Aorta (tissue), 5 donors: ENCODE measurements around the gene CAMKK1. TPM values are rescaled to one million over a fixed set of nuclear protein-coding genes. Genes with fewer than 3 reads are reported as not detected.
"Not testable (repeated sequence)": the region's sequence is repeated elsewhere in the genome, so short reads cannot be mapped to it uniquely, and the experiment has no call there.

Experiments used
- ATAC-seq: fragments of 200-7000 bp; cut with Tn5 transposase; one replicate; pipeline ENCODE4 v1.9.1; 2022; ENCODE audit warnings: moderate library complexity; ENCODE audit not compliant: low FRiP score
- DNase-seq, 2 donors: peaks; one replicate each; pipeline ENCODE4 v3.0.0-alpha.2; 2020
- H3K27ac ChIP-seq, 2 donors: one replicate each; pipeline ENCODE4 v1.5.1; 2013; ENCODE audit warnings: low read length in 2 of 2, mild to moderate bottlenecking in 2 of 2, moderate library complexity in 2 of 2, control low read depth in 1 of 2, inconsistent platforms in 1 of 2, low read depth in 1 of 2
- H3K27me3 ChIP-seq, 2 donors: one replicate each; pipeline ENCODE4 v1.6.1; 2013; ENCODE audit warnings: control low read depth in 1 of 2, low read length in 1 of 2, mild to moderate bottlenecking in 1 of 2, moderate library complexity in 1 of 2; ENCODE audit not compliant: insufficient read depth in 2 of 2, control insufficient read depth in 1 of 2
- H3K36me3 ChIP-seq, 2 donors: one replicate each; pipeline ENCODE4 v1.6.1; 2013; ENCODE audit warnings: control low read depth in 1 of 2, low read length in 1 of 2, mild to moderate bottlenecking in 1 of 2; ENCODE audit not compliant: insufficient read depth in 2 of 2, control insufficient read depth in 1 of 2
- H3K4me1 ChIP-seq, 2 donors: one replicate each; pipeline ENCODE4 v1.6.1; 2013; ENCODE audit warnings: low read length in 2 of 2, control low read depth in 1 of 2, mild to moderate bottlenecking in 1 of 2, moderate library complexity in 1 of 2; ENCODE audit not compliant: insufficient read depth in 2 of 2, control insufficient read depth in 1 of 2
- H3K4me3 ChIP-seq, 2 donors: one replicate each; pipeline ENCODE4 v1.5.1; 2013; ENCODE audit warnings: low read length in 2 of 2, control low read depth in 1 of 2, mild to moderate bottlenecking in 1 of 2
- H3K9me3 ChIP-seq: one replicate; pipeline ENCODE4 v1.6.1; 2013; ENCODE audit warnings: mild to moderate bottlenecking, low read length; ENCODE audit not compliant: control insufficient read depth
- WGBS, 2 donors: extraction: QIAGEN DNeasy Blood & Tissue Kit; methylation state at CpG; one replicate each; pipeline ENCODE4 v1.1.7; 2013; 5-methylcytosine and 5-hydroxymethylcytosine counted together
- intact Hi-C, 2 donors: fragments of 100-400 bp; cut with DNase I; formaldehyde crosslinking; loops; one replicate each; pipeline versions ENCODE4 v1.14.2 to v1.15.0; 2022
- polyA plus RNA-seq, 2 donors: library from polyadenylated mRNA; stranded (reverse); fragments of 200-250 nt; gene quantifications; one replicate each; pipeline ENCODE4 v1.2.3, GENCODE V29; 2013
- total RNA-seq, 2 donors: library from RNA; stranded (reverse); fragmentation: NEBNext Ultra II Directional; extraction: Animal tissue kit (Norgen Biotek cat#: 25700); gene quantifications; one replicate each; pipeline ENCODE4 v1.2.1, GENCODE V29; 2021
- donor health status: healthy with polysubstance abuse.
- donor health status: Bipolar disorder and iron deficiency.
- donor health status: DM: no; HTN: no; CAD: no.
- donor health status: DM: no; HTN: no; CAD: no.
- donor health status: DM: yes; HTN: yes; CAD: no.

CAMKK1 gene
- total and polyA plus RNA-seq, 4 donors: 1.6 to 11.2 (median 4.6) TPM

DNA sequence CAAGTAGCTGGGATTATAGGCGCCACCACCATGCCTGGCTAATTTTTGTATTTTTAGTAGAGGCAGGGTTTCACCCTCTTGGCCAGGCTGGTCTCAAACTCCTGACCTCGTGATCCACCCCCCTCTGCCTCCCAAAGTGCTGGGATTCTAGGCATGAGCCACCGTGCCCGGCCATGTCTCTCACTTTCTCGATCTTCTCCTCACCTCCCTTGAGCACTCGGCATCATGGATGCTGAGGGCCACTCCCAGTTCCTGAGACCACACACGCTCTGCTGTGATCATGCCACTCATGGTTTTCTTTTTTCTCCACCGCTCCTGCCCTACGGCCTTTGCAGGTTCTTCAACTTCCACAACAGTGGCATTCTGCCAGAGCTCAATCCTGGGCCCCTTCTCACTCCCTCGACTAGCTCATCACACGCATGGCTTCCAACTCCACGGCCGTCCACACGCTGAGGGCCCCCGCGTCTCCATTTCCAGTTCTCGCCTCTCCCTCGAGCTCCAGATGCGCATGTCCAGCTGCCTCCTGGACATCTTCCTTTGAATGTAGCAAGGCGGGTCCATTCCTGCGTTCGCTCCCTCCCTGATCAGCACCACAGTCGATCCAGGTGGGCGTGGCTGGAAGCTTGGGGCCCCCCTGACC, 41.3 kb downstream of the CAMKK1 start:
- Histone ChIP-seq H3K4me1 (no peaks in the 10 kb centered on the region), H3K36me3 (no peaks in the 10 kb centered on the region), H3K27me3 (no peaks in the 10 kb centered on the region), H3K4me3 (no peak overlapping the region), H3K27ac (no peak overlapping the region), H3K9me3 (no peaks in the 10 kb centered on the region)
- DNase-seq (peak in 1 of 2 donors; percentile 55), ATAC-seq (no peak)
- intact Hi-C loops: no loop called here
- WGBS, 2 donors: 86 to 88% methylated on average over 24 of the region's 24 CpGs

DNA sequence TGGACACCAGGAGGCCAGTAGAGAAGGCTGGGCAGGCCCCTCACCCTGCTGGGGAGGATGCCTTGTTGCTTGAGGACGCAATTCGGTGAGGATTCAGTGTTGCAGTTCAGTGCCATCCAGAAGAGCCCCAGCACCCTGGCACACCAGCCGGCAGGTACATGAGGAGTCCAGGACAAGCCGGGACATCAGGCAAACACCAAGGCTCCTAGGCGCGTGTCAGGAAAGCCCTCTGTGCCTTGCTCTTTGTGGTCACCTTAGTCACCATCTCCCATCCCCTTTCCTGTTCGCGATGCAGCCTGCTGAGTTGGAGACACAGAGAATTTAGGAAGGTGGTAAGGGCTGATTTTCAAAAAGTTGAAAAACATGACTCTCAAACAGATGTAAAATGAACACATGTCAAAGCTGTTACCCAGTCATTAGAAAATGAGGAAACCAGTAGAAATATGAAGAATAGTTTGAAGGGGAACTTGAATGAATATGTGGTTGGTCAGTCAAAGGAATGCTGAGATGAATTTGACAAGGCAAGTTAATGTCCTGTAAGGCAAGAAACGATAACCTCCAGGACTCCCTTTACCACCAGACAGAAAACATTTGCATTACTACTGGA, 44.5 kb downstream of the CAMKK1 start:
- Histone ChIP-seq H3K4me3 (no peak overlapping the region), H3K27ac (no peak overlapping the region), H3K4me1 (no peaks in the 10 kb centered on the region), H3K36me3 (no peaks in the 10 kb centered on the region), H3K9me3 (no peaks in the 10 kb centered on the region), H3K27me3 (no peaks in the 10 kb centered on the region)
- 87 to 88% methylated on average over 9 of the region's 9 CpGs for WGBS, 2 donors
- DNase-seq (peak in 1 of 2 donors; percentile 25), ATAC-seq (no peak)
- intact Hi-C loops: loop anchor here in 1 of 2 donors (10.0 kb wide), 1 partner anchor 114 kb away; no protein-coding TSS in a partner anchor

DNA sequence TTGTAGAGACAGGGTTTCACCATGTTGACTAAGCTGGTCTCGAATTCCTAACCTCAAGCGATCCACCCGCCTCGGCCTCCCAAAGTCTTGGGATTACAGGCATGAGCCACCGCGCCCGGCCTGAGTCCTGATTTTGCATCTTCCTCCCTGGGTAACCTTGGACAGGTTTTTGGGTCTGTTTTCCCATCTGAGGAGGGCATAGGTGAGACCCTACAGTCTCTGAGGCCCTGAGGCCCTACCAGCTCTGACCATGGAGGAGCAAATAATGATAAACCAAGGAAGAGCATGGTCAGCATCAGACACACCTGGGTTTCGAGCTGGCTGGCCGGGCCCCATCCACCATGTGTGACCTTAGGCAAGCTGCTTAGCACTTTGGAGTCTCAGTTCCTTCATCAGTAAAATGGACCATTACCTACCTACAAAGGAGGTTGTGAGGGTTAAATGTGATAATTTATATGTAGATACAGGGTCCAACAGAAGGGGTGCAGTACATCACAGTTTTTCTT, 45.6 kb downstream of the CAMKK1 start:
- no peak overlapping the region for H3K27ac ChIP-seq
- WGBS, 2 donors: 90 to 95% methylated on average over 9 of the region's 9 CpGs
- H3K4me3 ChIP-seq: no peak overlapping the region
- H3K36me3 ChIP-seq: no peaks in the 10 kb centered on the region
- H3K27me3 ChIP-seq: no peaks in the 10 kb centered on the region
- peak in 1 of 2 donors; percentile 71 for DNase-seq
- intact Hi-C loops: loop anchor here in 1 of 2 donors (10.0 kb wide), 1 partner anchor 112 kb away; no protein-coding TSS in a partner anchor
- no peaks in the 10 kb centered on the region for H3K9me3 ChIP-seq
- H3K4me1 ChIP-seq: no peaks in the 10 kb centered on the region
- ATAC-seq: no peak

DNA sequence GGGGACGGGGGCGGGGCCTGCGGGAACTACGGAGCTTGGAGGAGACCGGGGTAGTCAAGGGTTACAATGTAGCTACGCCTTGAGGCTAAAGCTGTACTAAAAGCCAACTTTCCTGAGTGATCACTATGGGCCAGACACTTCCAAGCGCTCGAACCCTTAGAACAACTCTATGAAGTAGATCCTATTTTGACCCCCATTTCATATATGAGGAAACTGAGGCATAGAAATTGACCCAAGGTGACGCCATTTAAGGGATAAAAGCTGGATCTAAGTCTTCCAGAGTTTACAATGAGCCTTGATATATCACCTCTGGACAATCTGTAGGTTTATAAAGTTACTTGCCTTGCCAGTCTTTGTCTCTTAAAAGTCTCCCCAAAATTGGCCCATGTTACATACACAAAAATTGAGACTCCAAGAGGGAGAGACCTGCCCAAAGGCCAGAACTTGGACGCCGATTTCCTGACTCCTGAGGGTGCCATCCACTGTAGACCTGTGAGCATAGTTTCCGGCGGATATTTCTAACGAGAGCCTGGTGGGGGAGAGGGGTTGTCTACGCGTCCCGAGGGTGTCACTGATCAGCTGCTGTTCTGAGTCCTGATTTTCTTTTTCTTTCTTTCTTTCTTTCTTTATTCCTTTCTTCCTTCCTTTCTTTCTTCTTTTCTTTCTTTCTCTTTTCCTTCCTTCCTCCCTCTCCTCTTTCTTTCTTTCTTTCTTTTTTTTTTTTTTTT, 46.3 kb downstream of the CAMKK1 start:
- Histone ChIP-seq H3K27me3 (no peaks in the 10 kb centered on the region), H3K9me3 (no peaks in the 10 kb centered on the region), H3K36me3 (no peaks in the 10 kb centered on the region), H3K4me1 (no peaks in the 10 kb centered on the region), H3K4me3 (no peak overlapping the region), H3K27ac (no peak overlapping the region)
- no peak for ATAC-seq
- 45 to 46% methylated on average over 17 of the region's 17 CpGs for WGBS, 2 donors
- DNase-seq: peak in 1 of 2 donors; percentile 55
- intact Hi-C loops: loop anchor here in 1 of 2 donors (10.0 kb wide), 1 partner anchor 112 kb away; no protein-coding TSS in a partner anchor

DNA sequence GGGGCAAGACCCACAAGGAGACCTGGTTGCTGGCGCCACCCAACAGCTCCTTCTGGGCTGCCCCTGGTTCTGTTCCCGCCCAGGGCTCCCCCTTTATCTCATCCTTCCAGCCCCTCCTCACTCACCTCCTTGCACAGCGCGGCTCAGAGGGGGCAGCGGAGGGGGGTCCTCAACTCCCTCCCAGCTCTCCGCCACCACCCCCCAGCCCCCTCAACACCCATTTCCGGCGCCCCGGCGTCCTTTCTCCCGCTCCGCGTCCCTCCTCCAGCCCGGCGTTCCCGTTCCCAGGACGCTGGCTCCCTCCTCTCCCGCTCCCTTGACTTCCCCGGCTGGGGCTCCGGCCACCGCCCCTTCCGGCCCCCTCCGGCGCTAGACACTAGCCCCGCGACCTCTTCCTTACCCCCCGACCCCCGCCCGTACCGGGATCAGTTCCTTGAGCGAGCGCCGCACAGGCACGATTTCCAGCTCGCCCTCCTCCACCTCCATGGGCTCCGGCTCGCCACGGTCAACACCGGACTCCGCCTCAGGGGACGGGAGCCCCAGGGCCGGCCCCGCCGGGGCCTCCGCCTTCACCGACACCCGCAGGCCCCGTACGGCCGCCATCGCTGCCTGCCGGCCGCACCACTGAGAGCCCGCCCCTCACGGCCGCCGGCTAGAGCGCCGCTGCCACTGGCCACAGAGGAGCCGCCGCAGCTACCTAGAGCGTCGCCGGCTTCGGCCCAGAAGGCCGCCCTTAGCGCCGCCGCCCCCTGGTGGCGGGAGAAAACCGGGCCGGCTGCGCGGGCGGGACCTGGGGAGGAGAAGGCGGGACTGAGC, 47.0 kb downstream of the CAMKK1 start, which contains the start of gene NCBP3:
TSS of gene NCBP3 (minus strand) at position 626 of the 816 bp plus-strand sequence. CDS start at position 603, 23 bp downstream.
- ATAC-seq (peak; percentile 99), DNase-seq (peak; percentile 92 to 96)
- intact Hi-C loops: loop anchor here in 1 of 2 donors (10.0 kb wide), 1 partner anchor 111 kb away; no protein-coding TSS in a partner anchor
- Histone ChIP-seq H3K27me3 (no peaks in the 10 kb centered on the region), H3K27ac (peak within 1 kb of the TSS; percentile 31 to 41), H3K4me3 (peak within 1 kb of the TSS; percentile 92), H3K36me3 (no peaks in the 10 kb centered on the region), H3K4me1 (no peaks in the 10 kb centered on the region), H3K9me3 (no peaks in the 10 kb centered on the region)
- WGBS, 2 donors: 1% methylated on average over 71 to 76 of the region's 76 CpGs

DNA sequence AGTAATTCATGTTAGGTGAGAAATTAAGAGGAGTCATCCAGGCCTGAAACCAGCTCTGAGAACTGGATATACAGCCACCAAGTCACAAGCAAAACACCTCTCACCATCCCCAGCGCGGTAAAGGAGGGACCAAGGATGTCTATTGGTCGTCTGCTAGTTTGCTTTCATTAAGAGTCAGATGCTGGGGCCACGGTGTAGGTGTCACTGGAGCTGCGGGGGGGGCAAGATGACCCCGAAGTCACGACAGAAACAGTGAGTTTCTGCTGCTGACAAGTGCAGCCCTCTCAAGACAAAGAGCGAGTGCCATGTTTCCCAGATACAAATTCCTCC, 47.6 kb downstream of the CAMKK1 start:
- no peak overlapping the region for H3K27ac ChIP-seq
- intact Hi-C loops: loop anchor here in 1 of 2 donors (10.0 kb wide), 1 partner anchor 110 kb away; no protein-coding TSS in a partner anchor

DNA sequence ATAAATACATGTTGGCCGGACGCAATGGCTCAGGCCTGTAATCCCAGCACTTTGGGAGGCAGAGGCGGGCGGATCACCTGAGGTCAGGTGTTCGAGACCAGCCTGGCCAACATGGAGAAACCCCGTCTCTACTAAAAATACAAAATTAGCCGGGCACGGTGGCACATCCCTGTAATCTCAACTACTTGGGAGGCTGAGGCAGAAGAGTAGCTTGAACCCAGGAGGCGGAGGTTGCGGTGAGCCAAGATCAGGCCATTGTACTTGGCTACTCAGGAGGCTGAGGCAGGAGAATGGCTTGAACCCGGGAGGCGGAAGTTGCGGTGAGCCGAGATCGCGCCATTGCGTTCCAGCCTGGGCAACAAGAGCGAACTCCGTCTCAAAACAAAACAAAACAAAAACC, 48.3 kb downstream of the CAMKK1 start:
- not testable (repeated sequence) for H3K36me3 ChIP-seq, H3K4me1 ChIP-seq, H3K9me3 ChIP-seq, H3K4me3 ChIP-seq, H3K27ac ChIP-seq, ATAC-seq, H3K27me3 ChIP-seq
- DNase-seq: peak in 1 of 2 donors; percentile 49
- intact Hi-C loops: loop anchor here in 1 of 2 donors (10.0 kb wide), 1 partner anchor 110 kb away; no protein-coding TSS in a partner anchor
- 93 to 94% methylated on average over 19 of the region's 19 CpGs for WGBS, 2 donors

More for the DNA sequence above, 47.6 kb downstream of the CAMKK1 start:
- Histone ChIP-seq H3K9me3 (no peaks in the 10 kb centered on the region), H3K4me3 (peak overlapping the region; percentile 92), H3K4me1 (no peaks in the 10 kb centered on the region), H3K36me3 (no peaks in the 10 kb centered on the region), H3K27me3 (no peaks in the 10 kb centered on the region)
- DNase-seq (peak in 1 of 2 donors; percentile 73), ATAC-seq (peak; percentile 3)
- 0% methylated on average over 8 of the region's 8 CpGs for WGBS, 2 donors
